ENCODE measurements around the gene SLC4A5.

The SLC4A5 gene

DNA sequence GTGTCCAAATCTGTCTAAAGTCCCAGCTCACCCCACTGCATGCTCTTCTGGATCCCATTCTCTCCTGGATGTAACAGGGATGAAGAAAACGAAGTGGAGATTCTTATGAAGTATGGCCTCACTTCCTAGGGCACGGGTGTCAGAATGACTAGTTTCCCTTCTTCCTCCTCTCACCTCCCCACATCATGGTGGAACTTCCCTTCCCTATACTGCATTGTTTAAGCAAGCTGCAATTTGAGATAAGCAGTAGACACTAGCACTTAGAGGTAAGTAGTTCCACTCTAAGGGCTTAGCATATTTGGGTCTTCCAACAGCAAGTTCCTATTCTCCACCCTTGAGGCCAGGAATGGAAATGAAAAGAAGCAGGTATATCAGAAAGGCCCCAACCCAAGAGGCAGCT is 29.7 kb downstream of the SLC4A5 start:
- DNase-seq (ENCODE audit: low read depth in 2 of 2), result no peak

DNA sequence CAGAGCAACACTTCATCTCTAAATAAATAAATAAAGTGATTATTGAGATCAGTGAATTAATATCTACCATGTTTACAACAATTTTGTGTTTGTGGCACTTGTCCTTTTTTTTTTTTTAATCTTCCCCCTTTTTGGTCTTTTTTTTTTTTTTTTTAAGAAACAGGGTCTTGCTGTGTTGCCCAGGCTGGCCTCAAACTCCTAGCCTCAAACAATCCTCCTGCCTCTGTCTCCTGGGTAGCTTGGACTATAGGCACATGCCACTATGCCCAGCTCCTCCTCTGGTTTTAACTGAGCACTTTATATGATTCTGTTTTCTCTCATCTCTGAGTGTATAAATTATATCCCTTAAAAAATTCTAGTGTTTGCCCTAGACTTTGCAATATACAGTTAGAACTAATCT is 30.3 kb downstream of the SLC4A5 start:
- no peak for DNase-seq (ENCODE audit: low read depth in 2 of 2)

DNA sequence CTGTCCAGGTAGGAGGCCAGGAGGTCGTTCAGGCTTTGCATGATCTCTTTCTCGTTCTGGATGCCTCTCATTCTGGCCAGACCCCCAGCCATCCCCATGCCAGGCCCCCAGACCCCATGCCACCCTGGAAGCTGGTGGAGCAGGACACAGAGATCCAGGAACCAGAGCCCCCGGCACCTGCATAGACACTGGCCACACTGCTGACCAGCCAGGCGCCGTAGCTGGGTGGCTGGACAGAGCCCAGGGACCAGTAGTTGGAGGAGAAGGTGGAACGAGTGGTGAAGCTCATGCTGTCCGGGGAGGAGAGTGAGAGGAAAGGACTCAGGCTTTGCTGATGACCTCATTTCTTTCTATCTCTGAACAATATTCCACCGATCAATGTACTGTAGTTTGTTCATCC is 35.5 kb downstream of the SLC4A5 start:
- DNase-seq (ENCODE audit: low read depth in 2 of 2), result no peak

DNA sequence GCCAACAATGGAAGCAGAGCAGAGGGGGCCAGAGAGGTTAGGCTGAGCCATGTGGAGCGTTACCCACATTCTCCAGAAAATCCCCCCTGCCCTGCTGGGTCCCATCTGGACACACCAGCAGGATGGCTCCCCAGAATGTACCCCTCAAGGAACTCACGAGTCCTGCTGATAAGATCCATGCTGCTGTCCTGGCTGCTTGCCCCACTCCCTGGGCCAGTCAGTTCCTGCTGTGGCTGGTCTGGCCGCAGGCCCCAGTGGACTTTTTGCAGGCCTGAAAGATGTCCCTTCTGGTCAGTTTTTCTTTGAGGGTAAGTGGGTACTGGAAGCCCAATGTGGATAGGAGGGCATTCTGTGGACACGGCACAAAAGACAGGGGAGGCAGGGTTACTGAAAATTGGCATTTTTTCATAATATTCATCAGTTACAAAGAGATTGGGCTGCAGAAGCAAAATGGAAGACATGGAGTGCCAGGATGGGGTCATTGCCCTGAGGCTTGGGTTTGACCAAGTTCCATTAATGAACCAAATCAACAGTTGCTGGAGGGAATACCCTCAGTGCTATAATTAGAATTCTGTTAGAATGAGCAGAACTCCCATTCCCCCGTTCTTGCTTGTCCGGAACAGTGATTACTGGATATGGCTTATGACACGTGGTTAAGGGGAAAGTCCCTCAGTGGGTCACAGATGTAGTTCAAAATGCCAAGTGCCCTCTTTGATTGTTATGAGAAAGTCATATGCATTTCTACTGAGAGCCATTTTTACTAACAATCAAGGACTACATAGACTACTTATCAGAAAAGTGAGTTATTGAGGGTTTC is 38.7 kb downstream of the SLC4A5 start:
- DNase-seq (ENCODE audit: low read depth in 2 of 2), result no peak

DNA sequence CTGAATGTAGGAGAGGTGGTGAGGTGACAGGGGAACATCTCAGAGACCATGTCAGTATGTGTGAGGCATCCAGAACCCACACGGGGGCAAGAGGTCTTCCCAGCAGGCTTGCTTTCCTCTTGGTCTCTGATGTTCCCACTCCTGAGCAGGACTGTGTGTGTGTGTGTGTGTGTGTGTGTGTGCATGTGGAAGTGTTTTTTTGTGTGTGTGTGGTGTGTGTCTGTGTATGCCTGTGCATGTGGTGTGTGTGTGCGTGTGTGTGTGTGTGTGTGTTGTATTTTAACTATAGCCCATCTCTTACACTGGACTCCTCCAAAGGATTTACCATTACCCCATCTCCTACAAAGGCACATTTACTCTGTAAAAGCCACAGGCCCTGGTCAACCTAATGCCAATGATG is 40.4 kb downstream of the SLC4A5 start:
- no peak for DNase-seq (ENCODE audit: low read depth in 2 of 2)

DNA sequence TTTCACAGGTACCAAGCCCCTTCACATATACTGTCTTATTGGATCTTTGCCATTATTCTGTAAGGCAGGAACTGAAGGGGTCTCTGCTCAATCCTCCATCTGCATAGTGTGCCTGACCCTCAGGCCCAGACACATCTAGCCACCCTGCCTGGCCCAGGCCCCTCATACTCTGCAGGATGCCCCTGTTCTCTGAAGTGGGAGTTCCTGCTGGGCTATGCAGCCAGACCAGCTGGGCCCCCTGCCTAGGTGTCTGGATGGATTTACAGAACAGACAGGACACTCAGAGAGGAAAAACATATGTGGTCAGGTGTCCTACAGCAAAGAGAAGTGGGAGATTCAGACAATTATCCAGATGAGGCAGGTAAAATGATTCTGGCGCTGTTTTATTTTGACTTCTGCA is 42.0 kb downstream of the SLC4A5 start:
- no peak for DNase-seq (ENCODE audit: low read depth in 2 of 2)

DNA sequence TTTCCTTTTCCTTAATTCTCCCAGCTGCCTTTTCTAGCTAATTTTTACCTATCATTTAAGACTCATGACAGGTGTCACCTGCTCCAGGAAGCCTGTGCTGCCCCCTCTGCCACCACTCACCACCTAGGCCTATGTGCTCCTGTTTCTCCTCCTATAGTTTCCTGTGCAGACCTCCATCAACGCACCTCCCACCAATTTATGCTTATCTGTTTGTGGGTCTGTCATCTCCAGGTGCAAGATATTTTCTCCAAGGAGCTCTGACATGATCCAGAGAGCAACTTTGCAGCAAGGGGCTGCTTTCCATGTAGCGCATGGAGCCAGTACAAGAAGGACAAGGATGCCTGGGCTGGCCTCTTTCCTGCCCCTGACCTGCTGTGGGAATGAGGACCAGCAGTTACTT is 42.7 kb downstream of the SLC4A5 start:
- DNase-seq (ENCODE audit: low read depth in 2 of 2), result no peak

DNA sequence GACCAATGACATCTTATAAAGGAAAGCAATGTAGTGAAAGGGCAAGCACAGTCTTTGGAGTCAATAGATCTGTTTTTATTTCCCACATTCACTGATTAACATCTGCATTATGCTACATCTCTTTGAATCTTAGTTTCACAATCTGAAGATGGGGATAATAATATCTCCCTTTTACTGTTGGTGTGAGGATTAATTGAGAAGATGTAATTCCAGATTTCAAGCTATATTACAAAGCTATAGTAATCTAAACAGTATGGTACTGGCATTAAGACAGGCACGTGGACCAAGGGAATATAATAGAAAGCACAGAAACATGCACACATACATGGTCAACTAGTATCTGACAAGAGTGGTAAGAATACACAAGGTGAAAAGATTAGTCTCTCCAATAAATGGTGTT is 45.3 kb downstream of the SLC4A5 start:
- DNase-seq (ENCODE audit: low read depth in 2 of 2), result no peak

DNA sequence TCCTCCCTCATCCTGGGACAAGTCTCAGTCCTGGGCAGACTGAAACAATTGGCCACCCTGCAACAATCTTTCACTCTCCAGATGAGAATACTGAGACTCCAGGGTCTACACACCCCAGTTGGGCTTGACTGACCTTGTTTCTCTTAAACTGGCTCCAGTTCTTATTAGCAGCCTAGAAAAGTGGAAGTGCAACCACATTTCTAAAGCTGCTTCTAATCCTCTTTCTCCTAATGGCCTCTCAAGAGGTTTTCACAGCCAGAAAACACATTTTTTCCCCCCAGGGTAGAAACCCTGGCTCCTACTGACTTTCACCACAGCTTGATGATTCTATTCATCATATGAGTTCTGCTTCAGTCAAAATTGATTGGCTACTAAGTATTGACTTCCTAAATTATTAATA is 45.8 kb downstream of the SLC4A5 start:
- DNase-seq (ENCODE audit: low read depth in 2 of 2), result no peak

DNA sequence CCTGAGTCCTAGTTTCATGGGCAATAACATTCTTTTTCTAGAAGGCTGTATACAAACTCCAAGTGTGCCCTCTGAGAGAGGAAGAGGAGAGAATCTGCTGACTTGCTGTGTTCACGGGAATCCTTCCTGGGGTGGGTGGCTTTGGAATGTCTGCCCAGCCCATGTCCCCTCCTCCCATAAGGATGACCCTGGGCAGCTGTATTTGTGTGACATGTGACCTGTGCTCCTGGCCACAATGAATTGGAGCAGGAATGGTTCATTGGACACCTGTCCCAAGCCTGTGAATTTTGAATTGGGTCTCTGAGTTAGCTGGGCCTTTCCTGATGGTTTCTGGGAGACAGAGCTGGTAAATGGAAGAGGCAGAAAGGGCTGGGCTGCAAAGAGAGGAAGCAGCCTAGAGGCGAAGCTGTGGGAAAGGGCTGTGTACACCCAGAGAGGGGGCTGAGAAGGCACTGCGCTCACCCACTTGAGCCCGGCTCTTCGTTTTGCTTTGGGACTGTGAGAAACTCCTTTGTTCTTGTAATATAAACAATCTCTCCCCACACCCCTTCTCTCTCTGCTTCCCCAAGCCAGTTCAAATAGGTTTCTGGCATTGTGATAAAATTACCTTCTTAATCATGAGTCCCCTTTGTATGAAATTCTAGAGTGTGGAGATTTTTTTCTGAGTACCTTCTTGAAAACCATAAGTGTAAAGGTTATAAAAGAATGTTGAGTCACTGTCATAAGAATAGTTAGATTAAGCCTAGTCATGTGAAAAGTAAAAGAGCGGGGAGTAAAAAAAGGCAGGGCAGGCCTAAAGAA is 49.8 kb downstream of the SLC4A5 start:
- no peak for DNase-seq (ENCODE audit: low read depth in 2 of 2)

DNA sequence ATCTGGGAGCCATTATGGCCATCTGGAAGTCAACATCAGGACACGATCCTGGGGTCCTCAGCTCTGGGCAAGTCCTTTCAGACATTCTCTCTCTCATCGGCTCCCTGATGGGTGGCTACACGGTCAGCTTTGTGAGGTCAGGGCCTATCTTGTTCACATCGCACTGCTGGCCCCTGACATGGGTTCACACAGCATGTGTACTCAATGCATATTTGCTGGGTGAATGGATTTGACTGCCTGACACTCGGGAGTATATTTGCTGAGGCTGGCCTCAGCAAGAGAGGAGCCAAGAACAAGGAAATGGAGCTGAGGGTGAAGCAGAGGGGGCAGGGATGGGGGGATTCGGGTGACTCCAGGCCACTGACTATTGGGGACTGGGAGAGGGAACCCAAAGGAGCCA is 50.5 kb downstream of the SLC4A5 start:
- no peak for DNase-seq (ENCODE audit: low read depth in 2 of 2)

DNA sequence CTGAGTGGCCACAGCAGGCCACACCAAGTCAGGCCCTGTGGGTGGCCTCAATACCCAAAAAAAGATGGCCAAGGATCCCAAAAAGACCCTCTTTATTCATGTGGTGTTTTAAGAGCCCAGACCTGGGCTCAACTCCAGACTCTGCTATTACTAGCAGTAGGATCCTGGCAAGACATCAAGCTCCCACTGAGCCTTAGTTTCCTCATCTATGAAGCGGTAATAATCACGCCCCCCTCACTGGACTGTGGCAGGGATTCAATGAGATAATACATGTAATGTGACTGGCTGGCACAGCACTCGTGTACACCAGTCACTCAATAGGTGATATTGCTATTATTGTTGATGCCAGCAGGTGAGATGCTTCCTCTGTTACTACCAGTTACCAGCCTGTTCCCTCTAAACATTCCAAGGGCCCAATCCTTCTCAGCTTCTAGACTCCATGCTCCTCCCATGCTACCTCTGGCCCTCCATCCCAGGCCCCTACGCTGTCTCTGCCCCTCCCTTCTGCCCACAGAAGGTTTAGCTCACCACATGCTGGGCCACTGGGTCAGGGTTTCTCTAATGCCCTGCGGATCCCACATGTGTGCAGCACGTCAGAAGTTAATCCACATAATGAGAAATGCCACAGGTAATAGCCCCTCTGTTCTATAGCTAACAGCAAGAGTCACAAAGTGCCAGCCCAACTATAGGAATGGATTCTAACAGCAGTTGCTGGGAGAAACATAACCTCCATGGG is 51.2 kb downstream of the SLC4A5 start:
- DNase-seq (ENCODE audit: low read depth in 2 of 2), result no peak

DNA sequence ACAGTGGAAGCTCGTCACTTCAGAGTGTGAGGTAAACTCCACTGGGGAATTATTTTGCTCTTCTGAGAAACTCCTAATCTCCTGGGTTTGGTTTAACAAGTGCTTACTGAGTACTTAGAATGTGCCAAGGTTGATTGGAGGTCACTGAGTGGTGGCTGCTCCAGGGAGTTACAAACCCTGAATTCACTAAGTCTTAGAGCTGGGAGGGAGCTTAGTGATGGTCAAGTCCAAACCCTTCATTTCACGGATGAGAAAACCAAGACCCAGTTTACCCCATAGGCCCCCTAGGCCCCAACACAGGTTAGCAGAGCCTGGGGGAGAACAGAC is 52.0 kb downstream of the SLC4A5 start:
- DNase-seq (ENCODE audit: low read depth in 2 of 2), result no peak

DNA sequence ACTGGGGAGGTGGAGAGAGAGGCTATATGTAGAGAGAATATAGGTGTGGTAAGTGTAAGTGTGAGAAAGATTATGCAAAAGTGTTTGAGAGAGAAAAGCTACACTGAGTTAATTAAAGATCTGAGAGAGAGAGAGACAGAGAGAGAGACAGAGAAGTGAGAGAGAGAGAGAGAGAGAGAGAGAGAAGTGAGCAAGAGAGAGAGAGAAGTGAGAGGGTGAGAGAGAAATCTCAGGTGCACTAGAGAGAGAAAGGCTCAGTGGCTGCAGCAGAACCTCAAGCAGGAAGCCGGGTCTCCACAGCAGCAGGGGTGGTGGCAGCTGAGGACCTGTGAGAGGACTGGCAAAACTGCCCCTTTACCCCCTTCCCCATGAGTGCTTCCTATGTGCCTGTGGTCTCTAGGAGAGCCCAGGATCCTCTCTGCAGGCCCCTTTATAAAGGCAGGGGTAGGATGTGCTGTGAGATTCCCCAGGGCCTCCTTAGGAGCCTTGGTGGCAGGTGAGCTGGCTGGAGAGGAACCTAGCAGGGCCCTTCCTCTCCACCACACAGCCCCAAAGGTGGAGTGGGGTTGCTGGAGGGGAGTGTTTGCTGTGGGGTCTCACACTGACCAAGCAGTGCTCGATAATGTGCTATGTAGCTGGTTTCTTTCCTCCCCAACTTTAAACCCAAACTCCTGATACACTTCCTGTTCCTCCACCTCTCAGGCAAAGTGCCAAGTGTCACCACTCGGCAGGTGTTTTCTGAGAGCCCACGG is 52.6 kb downstream of the SLC4A5 start:
- no peak for DNase-seq (ENCODE audit: low read depth in 2 of 2)

DNA sequence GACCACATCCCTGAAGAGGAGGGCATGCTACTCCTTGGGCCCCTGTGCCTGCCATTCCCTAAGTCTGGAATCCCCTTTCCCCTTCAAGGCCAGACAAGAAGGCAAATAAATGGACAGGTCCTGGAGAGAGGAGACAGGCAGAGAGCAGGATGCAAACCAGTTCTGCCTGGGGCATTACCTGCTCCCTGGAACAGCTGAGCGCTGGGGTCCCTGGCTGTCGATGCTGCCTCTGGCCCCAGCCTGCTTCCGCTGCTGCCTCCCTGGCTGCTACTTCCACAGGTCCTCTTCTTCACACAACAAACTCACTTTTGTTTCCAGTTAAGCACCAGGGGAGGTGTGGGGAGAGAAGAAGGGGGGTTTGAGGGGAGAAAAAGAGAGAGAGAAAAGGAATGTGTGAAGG is 53.1 kb downstream of the SLC4A5 start:
- no peak for DNase-seq (ENCODE audit: low read depth in 2 of 2)

DNA sequence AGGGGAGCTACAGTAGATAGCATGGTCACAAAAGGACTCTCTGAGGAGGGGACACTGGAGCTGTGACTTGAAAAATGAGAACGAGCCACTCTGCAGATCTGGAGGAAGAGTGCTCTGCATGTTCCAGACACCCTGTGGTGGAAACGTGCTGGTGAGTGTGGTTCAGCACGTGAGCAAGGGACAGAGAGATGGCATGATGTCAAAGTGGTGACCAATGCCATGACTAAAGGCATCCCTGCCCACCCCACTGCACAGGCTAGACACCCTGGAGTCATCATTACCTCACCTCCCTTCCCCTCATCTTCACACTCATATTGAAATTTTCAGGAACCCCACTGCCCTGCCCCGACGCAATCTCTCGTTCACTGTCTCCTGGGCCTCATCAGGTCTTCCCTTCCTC is 56.5 kb downstream of the SLC4A5 start:
- no peak for DNase-seq (ENCODE audit: low read depth in 2 of 2)

DNA sequence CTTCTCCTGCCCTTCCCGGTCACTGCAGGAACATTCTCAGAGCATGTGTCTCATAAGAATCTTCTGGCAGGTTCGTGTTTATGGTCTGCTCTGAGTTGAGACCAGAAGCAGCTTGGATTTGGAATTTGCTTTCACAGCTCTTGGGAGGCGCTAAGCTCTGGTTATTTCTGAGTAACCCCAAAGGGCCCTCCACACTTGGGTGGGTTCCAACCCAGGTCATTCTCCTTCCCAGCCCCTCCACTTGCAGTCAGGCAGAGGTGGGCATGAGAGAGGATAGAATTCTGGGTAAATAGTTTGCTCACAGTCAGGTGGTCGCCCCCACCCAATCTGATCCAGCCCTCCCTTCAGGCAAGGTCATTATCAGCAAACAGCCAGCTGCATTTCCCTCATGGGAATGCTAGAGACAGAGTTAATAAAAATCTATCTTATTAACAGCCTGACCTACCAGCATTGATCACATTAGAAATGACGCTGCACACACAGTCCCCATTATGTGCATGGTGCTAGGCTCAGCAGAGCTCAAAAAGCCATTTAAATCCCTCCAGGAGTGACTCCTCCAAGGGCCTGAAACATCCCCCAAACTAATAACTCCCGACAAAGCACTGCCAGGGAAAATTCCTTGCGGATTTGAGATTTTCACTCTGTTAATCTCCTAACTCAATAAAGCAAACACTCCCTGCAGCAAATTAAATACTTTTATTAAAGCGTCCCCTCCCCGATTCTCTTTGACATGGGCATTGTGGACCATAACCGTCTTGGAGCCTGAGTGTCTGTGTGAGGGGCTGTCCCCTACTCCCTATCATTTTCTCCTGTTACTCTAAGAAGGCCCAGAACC is 61.9 kb downstream of the SLC4A5 start:
- DNase-seq (ENCODE audit: low read depth in 2 of 2), result no peak

DNA sequence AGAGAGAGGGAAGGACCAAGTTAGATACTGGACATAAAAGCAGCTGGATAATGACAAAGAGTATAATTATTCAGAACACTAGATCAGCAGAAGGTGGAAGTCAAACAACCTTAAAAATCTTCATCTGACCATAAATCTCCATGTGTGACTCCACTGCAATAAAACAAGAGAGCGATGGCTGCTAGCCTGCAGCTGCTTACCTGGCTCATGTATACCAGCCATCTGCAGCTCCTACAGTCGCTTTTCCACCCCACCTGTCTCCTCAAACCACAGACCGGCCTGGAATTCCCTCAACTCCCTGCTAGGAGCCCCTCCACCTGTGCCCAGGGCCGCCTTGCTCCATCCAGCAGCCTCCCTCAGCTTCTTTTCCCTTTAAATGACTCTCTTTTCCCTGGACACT is 64.5 kb downstream of the SLC4A5 start:
- DNase-seq (ENCODE audit: low read depth in 2 of 2), result no peak

DNA sequence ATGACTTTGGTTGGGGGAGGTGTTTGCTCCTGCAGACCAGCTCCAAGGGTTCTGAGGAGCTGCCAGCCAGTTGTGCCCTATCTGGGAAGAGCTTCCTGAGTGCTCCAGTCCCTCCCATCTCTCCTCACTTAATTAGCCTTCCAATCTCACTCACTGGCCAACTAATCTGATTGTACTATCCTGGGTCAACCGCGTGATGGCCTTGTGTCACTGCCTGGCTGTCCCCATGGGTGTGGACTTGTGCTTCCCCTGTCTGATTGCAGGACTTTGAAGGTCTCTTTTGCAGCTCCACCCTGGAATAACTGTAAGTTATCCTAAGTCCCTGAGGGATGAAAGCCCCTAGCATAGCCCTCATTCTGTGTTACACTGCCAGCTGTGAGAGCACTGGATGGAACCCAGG is 65.0 kb downstream of the SLC4A5 start:
- DNase-seq (ENCODE audit: low read depth in 2 of 2), result no peak

DNA sequence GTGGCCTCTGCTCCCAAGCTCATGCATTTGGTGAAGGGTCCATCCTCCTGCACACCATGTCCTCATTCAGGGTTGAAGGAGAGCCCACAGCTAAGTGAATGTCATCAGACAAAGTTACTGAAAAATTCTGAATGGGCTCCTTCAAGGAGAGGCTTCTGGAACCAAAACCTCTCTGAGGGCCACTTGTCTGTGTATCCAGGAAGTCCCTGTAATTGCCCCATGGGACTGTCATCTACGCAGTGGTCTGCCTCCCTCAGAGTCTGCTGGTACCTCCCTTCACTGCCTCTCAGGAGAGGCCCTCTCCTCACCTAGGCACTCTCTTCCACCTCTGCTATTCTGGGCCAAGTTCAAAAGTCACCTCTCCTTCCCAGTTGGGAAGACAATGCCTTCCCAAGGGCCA is 68.0 kb downstream of the SLC4A5 start:
- DNase-seq (ENCODE audit: low read depth in 2 of 2), result no peak

DNA sequence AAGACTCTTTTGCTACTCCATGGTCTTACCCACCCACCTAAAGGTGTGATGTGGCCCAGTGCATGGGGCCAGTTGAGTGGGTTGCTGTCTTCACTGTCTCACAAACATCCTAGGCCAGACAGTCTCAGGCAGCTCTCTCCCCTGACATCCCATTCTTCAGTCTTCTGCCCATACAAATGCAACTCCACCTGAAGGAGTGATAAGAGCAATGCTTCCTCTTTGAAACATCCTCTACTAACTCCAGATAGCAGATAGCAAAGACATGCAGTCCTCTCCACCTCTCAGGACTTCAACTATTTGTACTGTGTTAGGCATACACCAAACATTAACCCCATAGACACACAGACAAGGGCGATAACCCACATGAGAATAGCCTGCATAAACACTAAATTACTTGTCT is 73.5 kb downstream of the SLC4A5 start:
- no peak for DNase-seq (ENCODE audit: low read depth in 2 of 2)
